ENCODE measurements around the gene TLK1. TPM values are rescaled to one million over a fixed set of nuclear protein-coding genes. Genes with fewer than 3 reads are reported as not detected.

Gene TLK1
- total RNA-seq, 2 experiments from 2014 or later, result 53.9 to 56.0 TPM

GRCh38 chr2:171147081-171147480 is 13.6 kb downstream of the TLK1 start:
- H3K9me3 Mint-ChIP-seq, result no peaks in the 10 kb centered on the region
- ChIA-PET CTCF (interaction anchor here (2.1 kb wide), 1 partner anchor 12 kb away, joined by 9 read pairs; no protein-coding TSS in a partner anchor), POLR2A (interaction anchor here (1.0 kb wide), 1 partner anchor 10 kb away, joined by 4 read pairs; no protein-coding TSS in a partner anchor)
- no peak for TF ChIP-seq CTCF (IDR thresholded peaks at IDR 0.05)
- no peaks in the 10 kb centered on the region for H3K27me3 Mint-ChIP-seq
- H3K27ac Mint-ChIP-seq, result no peak overlapping the region
- peaks cover 63% of the 10 kb centered on the region for H3K4me1 Mint-ChIP-seq (ENCODE audit: low read depth)
- H3K4me3 Mint-ChIP-seq, result no peak overlapping the region
- peaks cover 5% of the 10 kb centered on the region for H3K36me3 Mint-ChIP-seq (ENCODE audit: low read depth)
- ATAC-seq (no peak), DNase-seq (no peak)
- intact Hi-C loops (cut with micrococcal nuclease), result no loop called here

- Mint-ChIP-seq H3K27me3 (no peaks in the 10 kb centered on the region), H3K4me3 (no peak overlapping the region), H3K27ac (no peak overlapping the region), H3K36me3 (ENCODE audit: low read depth) (peaks cover 5% of the 10 kb centered on the region), H3K9me3 (no peaks in the 10 kb centered on the region), H3K4me1 (ENCODE audit: low read depth) (peaks cover 64% of the 10 kb centered on the region)
- intact Hi-C loops (cut with micrococcal nuclease), result no loop called here
- ChIA-PET POLR2A (interaction anchor here (1.0 kb wide), 1 partner anchor 10 kb away, joined by 4 read pairs; no protein-coding TSS in a partner anchor), CTCF (interaction anchor here (2.1 kb wide), 1 partner anchor 12 kb away, joined by 9 read pairs; no protein-coding TSS in a partner anchor)
- DNase-seq (no peak), ATAC-seq (no peak)
- TF ChIP-seq CTCF (IDR thresholded peaks at IDR 0.05), result no peak
Observed at GRCh38 chr2:171146633-171147032, 14.1 kb downstream of the TLK1 start.

GRCh38 chr2:171146071-171146470 is 14.6 kb downstream of the TLK1 start:
- Mint-ChIP-seq H3K9me3 (no peaks in the 10 kb centered on the region), H3K27me3 (no peaks in the 10 kb centered on the region), H3K4me3 (no peak overlapping the region), H3K36me3 (ENCODE audit: low read depth) (peaks cover 5% of the 10 kb centered on the region), H3K27ac (no peak overlapping the region), H3K4me1 (ENCODE audit: low read depth) (peaks cover 69% of the 10 kb centered on the region)
- intact Hi-C loops (cut with micrococcal nuclease), result no loop called here
- no peak for TF ChIP-seq CTCF (IDR thresholded peaks at IDR 0.05)
- no peak for ATAC-seq
- DNase-seq, result no peak
- ChIA-PET CTCF (interaction anchor here (2.1 kb wide), 1 partner anchor 13 kb away, joined by 9 read pairs; no protein-coding TSS in a partner anchor), POLR2A (no interaction called here)

GRCh38 chr2:171143670-171144062 is 17.0 kb downstream of the TLK1 start:
- CTCF ChIA-PET, result interaction anchor here (1.6 kb wide), 1 partner anchor 11 kb away, joined by 5 read pairs; no protein-coding TSS in a partner anchor
- peaks cover 5% of the 10 kb centered on the region for H3K36me3 Mint-ChIP-seq (ENCODE audit: low read depth)
- H3K4me1 Mint-ChIP-seq (ENCODE audit: low read depth), result peaks cover 70% of the 10 kb centered on the region
- POLR2A ChIA-PET, result interaction anchor here (0.6 kb wide), 1 partner anchor 74 kb away, joined by 3 read pairs; no protein-coding TSS in a partner anchor
- no peak for TF ChIP-seq CTCF (IDR thresholded peaks at IDR 0.05)
- H3K27ac Mint-ChIP-seq, result no peak overlapping the region
- no peak for ATAC-seq
- no peaks in the 10 kb centered on the region for H3K9me3 Mint-ChIP-seq
- intact Hi-C loops (cut with micrococcal nuclease), result no loop called here
- H3K27me3 Mint-ChIP-seq, result no peaks in the 10 kb centered on the region
- H3K4me3 Mint-ChIP-seq, result no peak overlapping the region
- no peak for DNase-seq

GRCh38 chr2:171142398-171142797 is 18.3 kb downstream of the TLK1 start:
- no peak for ATAC-seq
- H3K27me3 Mint-ChIP-seq, result no peaks in the 10 kb centered on the region
- H3K27ac Mint-ChIP-seq, result no peak overlapping the region
- intact Hi-C loops (cut with micrococcal nuclease), result no loop called here
- TF ChIP-seq CTCF (IDR thresholded peaks at IDR 0.05), result no peak
- peaks cover 5% of the 10 kb centered on the region for H3K36me3 Mint-ChIP-seq (ENCODE audit: low read depth)
- no peak overlapping the region for H3K4me3 Mint-ChIP-seq
- no peaks in the 10 kb centered on the region for H3K9me3 Mint-ChIP-seq
- CTCF ChIA-PET, result no interaction called here
- peaks cover 68% of the 10 kb centered on the region for H3K4me1 Mint-ChIP-seq (ENCODE audit: low read depth)
- POLR2A ChIA-PET, result no interaction called here
- DNase-seq, result no peak
